Adipose tissue (tissue), 3 donors: ENCODE data around the gene YKT6. TPM values are rescaled to one million over a fixed set of nuclear protein-coding genes. Genes with fewer than 3 reads are reported as not detected.

Experiments used
- H3K27ac ChIP-seq: one replicate; pipeline ENCODE4 v1.5.1; 2013; ENCODE audit warnings: low read depth, low read length
- WGBS, 3 donors: extraction: QIAGEN DNeasy Blood & Tissue Kit; methylation state at CpG; one replicate each; pipeline ENCODE4 v1.1.7; 2013; 5-methylcytosine and 5-hydroxymethylcytosine counted together
- polyA plus RNA-seq, 3 donors: library from polyadenylated mRNA; stranded (reverse); fragments of 200-250 nt; gene quantifications; one replicate each; pipeline ENCODE4 v1.2.3, GENCODE V29; 2013
- donor health status: healthy with polysubstance abuse.
- donor health status: Bipolar disorder and iron deficiency.
- donor health status: healthy.

Gene YKT6
- polyA plus RNA-seq, 3 donors: 41.7 to 59.5 (median 43.5) TPM

DNA sequence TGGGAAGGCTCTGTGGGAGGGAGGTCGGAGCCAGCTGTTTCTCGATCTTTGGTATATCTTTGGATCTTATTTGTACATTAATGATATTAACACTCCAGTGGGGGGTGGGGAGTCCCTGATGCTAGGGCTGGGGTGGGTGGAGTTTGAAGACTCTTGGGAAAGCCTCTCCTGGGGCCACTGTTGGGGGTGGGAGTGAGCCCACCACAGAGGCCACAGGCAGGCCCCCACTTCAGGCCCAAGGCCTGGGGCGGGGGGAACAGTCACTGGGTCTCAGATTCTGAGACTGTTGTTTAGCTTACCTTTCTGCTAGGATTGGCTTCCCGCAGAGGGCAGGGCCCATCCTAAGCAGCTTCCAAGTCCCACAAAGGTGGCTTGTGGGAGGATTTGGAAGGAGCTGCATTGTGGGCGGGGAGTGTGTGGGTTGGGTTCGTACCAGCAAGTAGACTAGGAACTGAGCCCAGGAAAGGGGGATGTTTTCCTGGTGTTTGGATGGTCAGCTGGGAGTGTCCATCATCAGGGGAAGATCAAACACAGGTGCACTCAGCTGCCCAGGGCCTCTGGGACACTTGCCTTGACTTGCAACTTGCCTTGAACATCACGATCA lies 11.9 kb downstream of the YKT6 start:
- WGBS, 3 donors: 80 to 88% (median 83%) methylated on average over 7 of the region's 7 CpGs
- H3K27ac ChIP-seq: no peak overlapping the region

DNA sequence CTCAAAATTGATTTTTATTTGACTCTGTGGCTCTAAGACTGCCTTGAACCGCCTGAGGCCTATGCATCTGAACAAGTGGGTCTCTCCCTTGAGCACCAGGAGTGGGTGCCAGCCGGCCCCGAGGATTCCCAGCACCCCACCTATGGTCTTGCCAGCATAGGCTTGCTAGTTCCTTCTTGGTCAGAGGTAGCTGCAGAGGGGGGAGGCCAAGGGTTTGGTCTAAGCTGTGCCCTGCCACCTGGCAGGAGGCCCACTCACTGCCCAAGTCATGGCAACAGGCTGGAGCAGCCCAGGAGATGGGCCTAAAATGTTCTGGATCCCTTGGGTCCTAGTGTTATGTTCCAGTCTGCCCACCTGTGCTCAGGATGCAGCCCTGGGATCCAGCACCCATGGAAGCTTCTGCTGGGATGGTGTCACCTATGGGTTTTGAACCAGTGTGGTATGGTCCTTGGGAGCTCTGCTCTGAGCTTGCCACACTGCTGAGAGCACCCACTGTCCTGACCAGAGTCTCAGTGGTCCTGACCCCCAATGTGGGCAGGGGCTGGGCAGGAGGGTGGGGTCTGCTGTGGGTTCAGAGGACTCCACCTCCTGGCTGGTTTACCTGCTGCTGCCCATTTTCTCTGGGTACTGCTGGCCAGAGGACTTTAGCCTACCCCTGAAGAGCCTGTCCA lies 12.6 kb downstream of the YKT6 start:
- 85 to 90% (median 89%) methylated on average over 3 of the region's 3 CpGs for WGBS, 3 donors
- no peak overlapping the region for H3K27ac ChIP-seq

DNA sequence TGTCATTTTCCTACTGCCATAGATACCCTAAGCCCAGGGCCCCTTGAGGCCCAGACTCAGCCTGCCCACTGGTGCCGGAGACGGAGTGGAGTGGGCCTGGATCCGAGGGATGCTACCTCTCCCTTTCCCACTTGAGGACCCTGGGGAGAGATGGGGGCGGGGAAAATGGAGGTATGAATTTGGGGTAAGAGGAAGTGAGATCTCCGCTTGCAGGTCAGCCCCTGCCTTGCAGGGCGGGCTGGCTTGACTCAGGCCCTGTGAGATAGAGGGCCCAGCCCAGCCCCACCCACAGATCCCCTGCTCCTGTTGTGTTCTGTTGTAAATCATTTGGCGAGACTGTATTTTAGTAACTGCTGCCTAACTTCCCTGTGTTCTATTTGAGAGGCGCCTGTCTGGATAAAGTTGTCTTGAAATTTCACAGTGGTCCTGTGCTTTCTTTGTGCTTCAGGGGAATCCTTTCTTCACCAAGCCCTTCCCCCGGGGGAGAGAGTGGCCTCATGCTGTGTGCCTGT lies 13.2 kb downstream of the YKT6 start:
- 77 to 87% (median 84%) methylated on average over 9 of the region's 9 CpGs for WGBS, 3 donors
- no peak overlapping the region for H3K27ac ChIP-seq

DNA sequence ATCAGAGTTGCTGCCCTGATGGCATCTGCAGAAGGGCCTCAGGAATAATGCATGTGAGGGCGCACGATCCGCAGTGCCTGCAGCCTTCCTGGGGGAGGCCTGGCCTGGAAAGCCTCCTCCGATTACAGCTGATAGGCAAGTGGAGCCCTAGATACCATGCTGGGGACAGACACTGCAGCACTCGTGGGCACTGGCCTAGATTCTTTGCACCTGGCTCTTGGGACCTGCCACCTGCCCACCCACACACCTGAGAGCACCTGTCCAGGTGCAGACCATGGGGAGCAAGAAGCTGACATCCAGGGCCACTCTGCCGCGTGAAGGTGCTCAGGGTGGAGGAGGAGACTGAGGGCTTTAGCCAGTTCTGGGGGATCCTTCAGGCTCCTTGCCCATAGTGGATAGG lies 14.8 kb downstream of the YKT6 start:
- H3K27ac ChIP-seq: no peak overlapping the region
- WGBS, 3 donors: 74 to 94% (median 90%) methylated on average over 7 of the region's 7 CpGs

DNA sequence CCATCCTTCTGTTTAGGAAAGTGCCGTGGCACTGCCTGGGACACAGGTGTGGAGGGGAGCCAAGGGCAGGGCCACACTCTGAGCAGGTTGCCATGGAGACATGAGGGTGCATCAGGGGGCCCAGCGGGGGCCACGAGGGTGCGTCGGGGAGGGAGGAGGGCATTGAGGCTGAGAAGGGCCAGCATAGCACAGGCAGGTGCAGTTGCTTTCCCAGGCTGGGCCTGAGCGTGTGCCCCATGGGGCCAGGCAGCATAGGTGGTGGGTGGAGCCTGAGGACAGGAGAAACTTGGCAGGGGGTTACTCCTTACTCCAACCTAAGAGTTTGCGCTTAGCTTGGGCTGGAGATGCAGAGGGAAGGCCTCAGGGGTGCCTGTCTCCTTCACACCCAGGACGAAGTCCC lies 15.2 kb downstream of the YKT6 start:
- no peak overlapping the region for H3K27ac ChIP-seq
- WGBS, 3 donors: 55 to 75% (median 74%) methylated on average over 8 of the region's 8 CpGs

DNA sequence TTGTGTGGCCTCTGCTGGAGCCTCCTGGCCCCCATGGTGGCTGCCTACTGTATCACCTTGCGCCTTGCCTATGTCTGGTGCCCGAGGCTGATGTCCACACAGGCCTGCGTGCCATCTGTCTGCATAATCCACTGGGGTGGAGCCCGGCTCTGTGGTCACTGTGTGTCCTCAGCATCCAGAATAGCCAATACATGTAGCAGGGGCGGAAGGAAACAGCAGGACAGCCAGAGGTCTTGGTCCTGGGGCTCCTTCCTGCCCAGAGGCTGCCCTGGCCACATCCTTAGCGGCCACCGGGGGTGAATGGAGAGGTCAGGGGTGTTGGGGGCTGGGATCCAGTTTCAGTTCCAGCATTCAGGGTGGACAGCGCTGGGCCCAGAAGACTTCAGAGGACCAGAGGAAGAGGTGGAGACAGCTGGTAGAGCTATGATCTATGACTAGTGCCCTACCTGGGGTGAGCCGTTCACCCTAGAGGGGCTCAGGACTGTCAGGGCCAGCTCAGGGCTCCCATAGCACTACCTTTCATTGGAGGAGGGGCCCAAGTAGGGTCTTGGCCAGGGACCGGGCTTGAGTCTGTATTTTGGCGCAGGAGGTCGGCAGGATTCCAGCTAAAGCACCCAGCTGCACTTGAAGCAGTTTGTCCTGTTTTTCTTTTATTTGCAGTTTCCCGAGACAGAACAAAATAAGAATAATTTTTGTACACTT lies 15.9 kb downstream of the YKT6 start:
- no peak overlapping the region for H3K27ac ChIP-seq
- WGBS, 3 donors: 69 to 78% (median 76%) methylated on average over 13 of the region's 13 CpGs

DNA sequence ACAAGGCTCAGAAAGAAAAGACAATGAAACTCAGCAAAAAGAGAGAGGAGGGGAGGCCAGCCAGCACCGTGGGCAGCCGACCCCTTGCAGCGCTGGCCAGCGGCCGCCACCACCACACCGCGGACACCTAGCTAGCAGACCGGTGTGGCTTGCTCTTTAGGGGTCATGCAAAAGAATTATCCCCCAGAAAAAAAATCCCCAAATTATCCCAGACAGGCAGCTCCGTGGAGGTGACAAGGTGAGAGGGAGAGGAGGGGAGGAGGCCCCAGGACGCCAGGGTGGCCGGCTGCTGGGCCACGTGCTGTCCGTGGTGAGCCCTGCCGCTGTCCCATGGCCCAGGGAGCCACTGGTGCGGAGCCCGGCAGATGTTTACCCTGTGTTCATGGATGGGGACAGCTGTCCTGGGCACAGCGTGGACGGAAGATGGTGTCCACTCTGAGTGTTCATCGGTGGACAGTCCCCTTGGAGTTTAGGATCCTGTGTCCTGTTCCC lies 16.5 kb downstream of the YKT6 start:
- H3K27ac ChIP-seq: no peak overlapping the region
- 80 to 83% (median 83%) methylated on average over 18 to 19 of the region's 19 CpGs for WGBS, 3 donors

DNA sequence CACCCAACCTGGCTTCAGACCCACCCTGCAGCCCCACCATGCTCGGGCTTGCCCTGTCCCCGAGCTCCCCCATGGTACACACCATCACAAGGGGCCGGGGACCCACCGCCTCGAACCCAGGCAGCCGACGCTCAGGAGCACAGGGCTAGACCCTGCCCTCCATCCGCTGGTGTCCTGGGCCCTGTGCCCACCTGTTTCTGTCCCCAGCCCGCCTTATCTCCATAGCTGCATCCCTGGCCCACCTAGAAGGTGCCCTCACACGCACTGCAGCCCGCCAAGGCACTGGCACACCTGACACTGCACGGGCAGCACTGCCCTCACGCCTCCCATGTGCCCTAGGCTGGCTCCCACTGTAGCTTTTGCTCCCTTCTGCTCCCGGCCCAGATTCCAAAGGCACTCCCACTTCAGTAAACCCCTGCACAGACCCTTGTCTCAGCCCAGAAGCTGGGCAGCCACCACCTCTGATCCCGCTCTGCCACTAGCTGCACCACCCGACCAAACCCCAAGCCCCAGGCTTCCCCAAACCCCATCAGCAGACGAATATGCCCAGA lies 17.1 kb downstream of the YKT6 start:
- WGBS, 3 donors: 80 to 86% (median 82%) methylated on average over 14 to 17 of the region's 17 CpGs
- H3K27ac ChIP-seq: no peak overlapping the region

DNA sequence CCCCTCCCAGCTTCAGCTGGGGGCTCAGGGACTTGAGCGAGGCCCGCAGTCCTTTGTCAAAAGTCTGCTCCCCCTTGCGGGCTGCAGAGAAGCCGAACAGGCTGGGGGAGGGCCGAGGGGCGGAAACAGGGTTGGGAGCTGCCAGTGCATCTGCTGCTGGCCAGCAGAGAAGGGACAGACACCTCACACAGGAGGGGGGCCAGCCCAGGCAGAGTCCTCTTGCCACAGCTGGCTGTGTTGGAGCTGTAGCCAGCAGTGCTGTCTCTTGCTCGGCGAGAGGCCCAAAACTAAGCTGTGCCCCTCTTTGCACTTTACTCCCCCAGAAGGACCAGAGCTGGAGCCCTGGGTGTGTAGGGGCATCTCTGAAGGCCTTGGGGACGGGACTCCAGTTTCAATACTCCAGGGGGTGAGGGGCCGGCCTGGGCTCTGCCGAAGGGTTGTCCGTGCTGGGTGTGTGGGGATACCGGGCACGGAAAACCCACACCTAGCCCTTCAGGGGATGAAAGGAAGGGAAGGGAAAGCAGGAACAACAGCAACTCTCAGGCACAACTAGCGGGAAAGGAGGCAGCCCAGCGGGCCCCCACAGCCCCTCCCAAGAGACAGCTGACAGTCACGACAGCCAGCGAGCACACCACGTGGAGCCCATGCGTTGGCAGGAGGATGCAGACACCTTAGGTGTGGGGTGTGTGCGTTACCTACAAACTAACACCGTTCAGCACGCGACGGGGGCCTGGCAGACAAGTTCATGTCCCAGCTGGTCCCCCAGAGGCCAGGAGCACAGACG lies 17.8 kb downstream of the YKT6 start:
- 76 to 81% (median 80%) methylated on average over 26 of the region's 26 CpGs for WGBS, 3 donors
- no peak overlapping the region for H3K27ac ChIP-seq

DNA sequence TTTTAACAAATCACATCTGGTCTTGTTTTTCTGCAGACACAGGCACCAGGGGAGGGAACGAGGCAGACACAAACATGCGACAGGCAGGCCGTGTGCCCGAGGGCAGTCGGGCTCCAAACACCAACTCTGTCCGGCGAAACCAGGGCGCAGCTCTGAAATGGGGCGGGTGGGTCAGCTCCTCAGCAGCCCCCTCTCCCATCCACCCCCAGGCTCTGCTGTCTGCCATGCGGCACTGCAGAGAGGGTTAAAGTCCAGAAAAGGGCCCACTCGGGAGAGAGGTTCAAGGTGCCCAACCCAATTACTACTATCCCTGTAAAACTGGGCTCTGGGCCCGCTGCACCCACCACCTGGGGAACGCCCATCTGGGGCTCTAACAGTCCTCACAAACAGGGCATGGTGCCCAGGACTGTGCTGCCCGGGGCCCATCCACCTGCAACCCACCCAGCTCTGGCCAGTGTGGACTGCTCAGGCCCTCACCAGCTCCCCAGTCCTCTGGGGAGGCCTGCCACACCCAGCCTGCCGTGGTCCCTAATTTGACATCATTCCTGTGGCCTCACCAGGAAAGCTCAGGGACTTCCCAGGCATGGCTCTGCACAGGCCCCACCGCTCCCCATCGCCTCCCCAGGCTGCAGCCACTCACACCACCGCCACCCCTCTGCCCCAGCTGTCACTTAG lies 18.7 kb downstream of the YKT6 start:
- no peak overlapping the region for H3K27ac ChIP-seq
- 92 to 99% (median 94%) methylated on average over 18 of the region's 18 CpGs for WGBS, 3 donors

DNA sequence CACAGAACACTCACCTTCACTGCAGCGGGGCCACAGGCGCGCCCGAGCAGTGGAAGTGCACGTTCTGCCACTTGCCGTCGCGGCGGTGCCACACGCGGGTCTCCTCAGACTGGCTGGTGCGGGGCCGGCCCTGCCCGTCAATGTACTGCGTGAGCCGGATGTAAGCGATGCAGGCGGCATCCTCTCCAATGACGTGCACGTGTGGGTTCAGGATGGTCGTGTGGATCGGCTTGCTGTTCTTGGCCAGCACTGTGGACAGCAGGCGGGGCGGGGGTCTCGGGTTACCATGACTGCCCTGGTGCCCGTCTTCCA lies 19.2 kb downstream of the YKT6 start:
- 93 to 95% (median 94%) methylated on average over 26 of the region's 26 CpGs for WGBS, 3 donors

DNA sequence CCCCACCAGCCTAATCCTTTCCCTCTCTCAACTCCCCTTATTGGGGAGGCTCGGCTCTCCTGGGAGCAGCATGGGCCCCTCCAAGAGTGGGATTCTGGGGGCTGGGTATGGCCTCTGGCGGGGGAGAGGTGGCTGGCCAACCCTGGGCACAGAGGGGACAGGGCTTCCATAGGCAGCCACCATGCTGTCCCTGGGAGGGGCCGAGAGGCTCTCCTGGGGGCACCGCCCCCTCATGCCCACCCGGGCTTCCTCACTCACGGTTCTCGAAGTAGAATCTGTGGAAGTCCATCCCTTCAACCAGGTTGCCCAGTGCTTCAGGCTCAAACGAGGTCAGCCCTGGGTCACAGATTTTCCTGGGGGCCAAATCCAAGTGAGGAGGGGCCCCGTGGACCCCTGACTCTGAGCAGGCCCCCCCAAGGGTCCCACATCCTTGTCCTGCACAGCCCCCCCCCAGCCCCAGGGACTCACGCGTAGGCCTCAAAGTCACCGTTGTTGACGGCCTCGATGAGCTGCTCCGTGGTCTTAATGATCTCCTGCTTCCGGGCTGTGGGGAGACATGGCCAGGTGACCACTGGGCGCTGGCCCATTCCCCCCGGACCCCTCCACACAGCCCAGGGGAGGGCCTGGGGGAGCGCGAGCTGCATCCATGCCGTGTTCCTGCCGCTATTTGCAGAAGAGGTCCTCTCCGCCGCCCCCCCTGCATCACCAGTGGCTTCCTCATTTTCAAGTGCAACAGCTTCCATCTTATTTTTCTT lies 19.8 kb downstream of the YKT6 start:
- no peak overlapping the region for H3K27ac ChIP-seq
- WGBS, 3 donors: 85 to 88% (median 87%) methylated on average over 24 of the region's 24 CpGs

More for the DNA sequence above, 19.2 kb downstream of the YKT6 start:
- no peak overlapping the region for H3K27ac ChIP-seq

DNA sequence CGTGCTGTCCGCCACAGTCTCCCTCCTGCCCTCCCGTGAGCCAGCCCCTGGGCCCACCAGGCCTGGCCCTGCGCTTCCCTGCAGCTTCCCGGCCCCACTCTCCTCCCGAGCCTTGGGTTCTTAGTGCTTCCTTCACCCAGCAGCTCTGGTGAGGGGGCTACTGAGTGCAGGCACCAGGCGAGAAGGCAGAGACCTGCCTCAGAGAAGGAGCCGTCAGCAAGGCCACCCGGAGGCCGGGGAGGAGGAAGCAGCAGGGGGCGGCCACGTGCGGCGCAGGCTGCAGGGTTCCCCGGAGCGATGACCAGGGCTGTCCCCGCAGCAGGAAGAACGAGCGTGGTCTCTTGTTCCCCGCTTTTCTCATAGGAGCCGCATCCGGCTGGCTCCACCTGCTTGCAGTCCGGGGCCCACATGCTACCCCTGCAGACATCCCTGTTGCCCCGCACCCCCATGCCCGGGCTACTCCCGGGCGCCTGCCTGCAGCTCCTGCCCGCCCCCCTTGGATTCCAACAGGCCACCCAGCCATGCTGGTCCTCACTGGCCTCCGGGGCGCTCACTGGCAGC lies 20.5 kb downstream of the YKT6 start:
- 61 to 76% (median 65%) methylated on average over 30 of the region's 30 CpGs for WGBS, 3 donors
- no peak overlapping the region for H3K27ac ChIP-seq

DNA sequence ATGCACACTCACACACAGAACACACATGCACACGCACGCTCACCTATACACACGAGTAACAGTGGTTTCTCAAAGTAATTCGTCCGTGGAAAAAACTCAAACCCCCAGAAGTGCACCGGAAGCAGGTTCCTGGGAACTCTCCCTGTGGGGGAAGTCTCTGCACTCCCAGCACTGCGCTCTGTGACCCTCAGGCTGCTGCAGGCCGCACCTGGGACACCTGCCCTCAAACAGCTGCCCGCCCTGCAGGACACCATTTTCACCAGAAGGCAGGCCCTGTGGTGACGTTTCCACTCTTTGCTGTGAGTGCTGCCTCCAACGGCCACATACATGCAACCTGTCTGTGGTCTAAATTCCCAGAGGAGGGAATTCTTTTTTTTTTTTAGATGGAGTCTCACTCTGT lies 21.3 kb downstream of the YKT6 start:
- H3K27ac ChIP-seq: no peak overlapping the region
- WGBS, 3 donors: 85 to 87% (median 87%) methylated on average over 11 of the region's 11 CpGs

DNA sequence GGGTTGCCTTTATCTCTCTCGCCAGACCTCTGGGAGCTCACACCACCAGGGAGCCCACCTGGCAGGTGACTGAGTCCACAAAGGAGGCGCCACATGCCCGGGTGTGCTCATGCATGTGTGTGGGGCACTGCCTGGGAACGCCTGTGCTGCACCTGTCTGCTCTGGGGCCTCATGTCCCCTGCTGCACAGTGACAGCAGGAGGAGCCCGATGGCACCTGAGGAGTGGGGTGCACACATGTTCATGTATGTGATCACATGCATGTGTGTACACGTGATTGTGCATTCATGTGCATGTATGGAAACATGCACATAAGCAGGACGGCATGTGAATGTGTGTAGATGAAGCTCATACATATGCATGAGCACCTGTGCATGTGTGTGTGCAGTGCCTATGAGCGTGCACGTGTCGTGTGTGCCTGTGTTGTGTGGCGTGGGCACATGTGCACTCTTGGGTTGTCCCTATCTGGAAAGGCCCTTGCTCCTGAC lies 22.0 kb downstream of the YKT6 start:
- no peak overlapping the region for H3K27ac ChIP-seq
- 79 to 91% (median 89%) methylated on average over 11 of the region's 11 CpGs for WGBS, 3 donors

DNA sequence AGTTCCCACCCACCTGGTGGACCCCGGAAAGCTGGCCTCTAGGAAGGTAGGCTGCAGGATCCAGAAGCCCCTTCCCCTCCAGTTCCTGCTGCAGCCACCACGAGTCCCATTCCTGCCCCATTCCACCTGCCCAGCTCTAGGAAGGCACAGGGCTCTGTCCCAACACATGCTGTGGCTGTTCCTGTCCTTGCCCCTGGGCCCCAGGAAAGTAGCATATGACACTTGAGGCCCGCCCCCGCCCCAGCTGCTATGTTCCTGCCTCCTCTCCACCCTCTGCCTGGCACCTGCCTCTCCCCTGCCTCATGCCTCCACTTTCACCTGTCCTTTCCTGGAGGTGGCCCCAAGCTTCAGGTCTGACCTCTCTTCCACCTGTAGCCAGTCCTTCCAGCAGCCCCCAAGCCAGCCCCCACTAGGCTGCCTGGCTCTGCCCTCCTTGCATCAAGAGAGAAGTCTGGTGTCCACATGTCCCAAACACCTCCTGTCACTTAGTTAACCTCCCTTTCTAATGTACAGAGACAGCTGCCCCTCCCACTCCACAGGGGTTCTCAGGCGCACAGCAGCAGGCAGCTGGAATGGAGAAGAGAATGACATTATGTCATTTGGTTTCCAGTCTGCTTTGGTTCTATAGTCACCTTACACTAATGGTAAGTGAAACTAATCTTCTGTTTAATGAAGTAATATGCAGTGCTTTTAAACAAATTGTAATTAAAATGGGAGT lies 22.7 kb downstream of the YKT6 start:
- H3K27ac ChIP-seq: no peak overlapping the region
- WGBS, 3 donors: 41 to 69% (median 67%) methylated on average over 5 of the region's 5 CpGs
